Ovary (tissue), 3 donors: Measurements from ENCODE around the gene SLC48A1.

Experiments used
- CTCF ChIP-seq, 3 donors: fragments of 450-650 bp in 2 of 3; fragments of 200-600 bp in 1 of 3; IDR thresholded peaks; one replicate each; pipeline versions ENCODE4 v1.5.1 to v1.8.0; 2016 to 2022; ENCODE audit warnings: antibody characterized with exemption in 3 of 3, mild to moderate bottlenecking in 1 of 3
- EP300 ChIP-seq: sonication (generic); formaldehyde crosslinking; IDR thresholded peaks from one replicate; pipeline ENCODE4 v1.6.1; 2017; ENCODE audit warnings: antibody characterized with exemption
- POLR2A ChIP-seq: fragments of 450-650 bp; IDR thresholded peaks from one replicate; pipeline ENCODE4 v1.6.1; 2017; ENCODE audit warnings: antibody characterized with exemption, mild to moderate bottlenecking, moderate library complexity
- donor health status: DM: no; HTN: no; CAD: no.

- TF ChIP-seq POLR2A (no peak), CTCF (IDR thresholded peaks at IDR 0.05) (no peak), EP300 (no peak)
Observed at GRCh38 chr12:47814539-47815170, 41.6 kb downstream of the SLC48A1 start.
